SK-N-SH treated with all-trans-retinoic acid at 6 μM for 48 hours (cell line): Measurements from ENCODE around the gene EPOP.
A peak's percentile ranks its signal among the peaks of the same experiment; 100 is the strongest.

ENCODE experiments used
- ATAC-seq: fragments of 200-7000 bp; cut with Tn5 transposase; 3 replicates; pipeline ENCODE4 v1.9.1; 2020; ENCODE audit warnings: mild to moderate bottlenecking, moderate library complexity
- ARNTL ChIP-seq: fragments of 450-650 bp; formaldehyde crosslinking; IDR thresholded peaks from 2 replicates; pipeline ENCODE4 v1.5.0; 2020; ENCODE audit warnings: low read depth, mild to moderate bottlenecking, moderate library complexity, borderline replicate concordance
- BACH2 ChIP-seq: fragments of 250-450 bp; sonication (Bioruptor Pico); IDR thresholded peaks from 2 replicates; pipeline ENCODE4 v1.9.0; 2021; ENCODE audit warnings: mild to moderate bottlenecking, borderline replicate concordance
- CREB5 ChIP-seq: fragments of 250-450 bp; sonication (Bioruptor Pico); IDR thresholded peaks from 2 replicates; pipeline ENCODE4 v1.5.1; 2020; ENCODE audit warnings: low read depth, mild to moderate bottlenecking, moderate library complexity
- CSDC2 ChIP-seq: fragments of 250-450 bp; sonication (Bioruptor Pico); IDR thresholded peaks from 2 replicates; pipeline ENCODE4 v1.5.0; 2020; ENCODE audit warnings: mild to moderate bottlenecking, moderate library complexity
- CSRNP3 ChIP-seq: fragments of 250-450 bp; sonication (Bioruptor Pico); IDR thresholded peaks from 2 replicates; pipeline ENCODE4 v1.5.1; 2021; ENCODE audit warnings: mild to moderate bottlenecking, moderate library complexity
- ESRRG ChIP-seq: fragments of 250-450 bp; sonication (Bioruptor Pico); IDR thresholded peaks from 2 replicates; pipeline ENCODE4 v1.6.1; 2021; ENCODE audit warnings: mild to moderate bottlenecking
- OSR1 ChIP-seq: fragments of 250-450 bp; sonication (Bioruptor Pico); IDR thresholded peaks from 2 replicates; pipeline ENCODE4 v1.8.0; 2022; ENCODE audit warnings: moderate library complexity, mild to moderate bottlenecking, inconsistent platforms
- PATZ1 ChIP-seq: fragments of 250-450 bp; sonication (Bioruptor Pico); IDR thresholded peaks from 2 replicates; pipeline ENCODE4 v1.8.0; 2020; ENCODE audit warnings: mild to moderate bottlenecking, moderate library complexity, borderline replicate concordance
- POU6F1 ChIP-seq: fragments of 250-450 bp; sonication (Bioruptor Pico); IDR thresholded peaks from 2 replicates; pipeline ENCODE4 v1.8.0; 2021; ENCODE audit warnings: low read depth, mild to moderate bottlenecking, moderate library complexity, borderline replicate concordance
- PPARA ChIP-seq: fragments of 250-450 bp; sonication (Bioruptor Pico); IDR thresholded peaks from 2 replicates; pipeline ENCODE4 v1.5.0; 2020; ENCODE audit warnings: mild to moderate bottlenecking, borderline replicate concordance
- SNAI2 ChIP-seq: fragments of 250-450 bp; sonication (Bioruptor Pico); IDR thresholded peaks from 2 replicates; pipeline ENCODE4 v1.5.0; 2020; ENCODE audit warnings: mild to moderate bottlenecking, moderate library complexity
- TCF4 ChIP-seq: fragments of 250-450 bp; sonication (Bioruptor Pico); IDR thresholded peaks from 2 replicates; pipeline ENCODE4 v1.8.0; 2021; ENCODE audit warnings: mild to moderate bottlenecking, moderate library complexity, borderline replicate concordance
- TOX ChIP-seq: fragments of 250-450 bp; sonication (Bioruptor Pico); IDR thresholded peaks from 2 replicates; pipeline ENCODE4 v1.8.0; 2021; ENCODE audit warnings: mild to moderate bottlenecking, moderate library complexity, borderline replicate concordance
- TSHZ2 ChIP-seq: fragments of 250-450 bp; sonication (Bioruptor Pico); IDR thresholded peaks from 2 replicates; pipeline ENCODE4 v1.5.0; 2020; ENCODE audit warnings: mild to moderate bottlenecking, moderate library complexity
- ZC3H10 ChIP-seq: fragments of 250-450 bp; sonication (Bioruptor Pico); IDR thresholded peaks from 2 replicates; pipeline ENCODE4 v1.5.1; 2021; ENCODE audit warnings: mild to moderate bottlenecking, moderate library complexity
- ZFP30 ChIP-seq: fragments of 450-650 bp; formaldehyde crosslinking; IDR thresholded peaks from 2 replicates; pipeline ENCODE4 v1.5.0; 2022; ENCODE audit warnings: mild to moderate bottlenecking, moderate library complexity
- ZNF8 ChIP-seq: fragments of 450-650 bp; formaldehyde crosslinking; IDR thresholded peaks from 2 replicates; pipeline ENCODE4 v1.5.0; 2020; ENCODE audit warnings: mild to moderate bottlenecking, moderate library complexity

Gene EPOP

GRCh38 chr17:38698760-38699159 is 24.0 kb upstream of the EPOP start:
- ATAC-seq: no peak
- TF ChIP-seq PATZ1 (CRISPR knock-in tag): no peak
- no peak for TF ChIP-seq TCF4 (CRISPR knock-in tag)
- no peak for TF ChIP-seq BACH2 (CRISPR knock-in tag)
- no peak for TF ChIP-seq CSRNP3
- no peak for TF ChIP-seq CREB5
- TF ChIP-seq TSHZ2: no peak
- no peak for TF ChIP-seq CSDC2 (CRISPR knock-in tag)
- no peak for TF ChIP-seq TOX
- no peak for TF ChIP-seq ZFP30 (CRISPR knock-in tag)
- no peak for TF ChIP-seq ARNTL (CRISPR knock-in tag)
- no peak for TF ChIP-seq SNAI2

GRCh38 chr17:38697061-38697820 is 22.5 kb upstream of the EPOP start:
- ATAC-seq: no peak
- TF ChIP-seq ESRRG (CRISPR knock-in tag) (no peak), TOX (no peak), CSRNP3 (no peak), TSHZ2 (no peak)

GRCh38 chr17:38693700-38694329 is 19.1 kb upstream of the EPOP start:
- peak; percentile 51; the same call in 1 of the 2 replicates for TF ChIP-seq TSHZ2
- no peak for TF ChIP-seq OSR1 (CRISPR knock-in tag)
- peak; percentile 36; the same call in 1 of the 2 replicates for TF ChIP-seq SNAI2
- no peak for TF ChIP-seq POU6F1 (CRISPR knock-in tag)
- no peak for TF ChIP-seq ZNF8 (CRISPR knock-in tag)
- no peak for TF ChIP-seq ZC3H10 (CRISPR knock-in tag)
- TF ChIP-seq PPARA (CRISPR knock-in tag): no peak
- ATAC-seq: peak; percentile 96
